ENCODE measurements around the gene NFATC1.
A peak's percentile ranks its signal among the peaks of the same experiment; 100 is the strongest.

Gene NFATC1

GRCh38 chr18:79405781-79406575 lies 10.2 kb downstream of the NFATC1 start:
- DNase-seq, result peak; percentile 80

- no peak for DNase-seq
Measured at GRCh38 chr18:79406708-79407107, 11.0 kb downstream of the NFATC1 start.

GRCh38 chr18:79409313-79409712 lies 13.6 kb downstream of the NFATC1 start:
- DNase-seq, result no peak

- no peak for DNase-seq
Measured at GRCh38 chr18:79410171-79410641, 14.5 kb downstream of the NFATC1 start.

DNA sequence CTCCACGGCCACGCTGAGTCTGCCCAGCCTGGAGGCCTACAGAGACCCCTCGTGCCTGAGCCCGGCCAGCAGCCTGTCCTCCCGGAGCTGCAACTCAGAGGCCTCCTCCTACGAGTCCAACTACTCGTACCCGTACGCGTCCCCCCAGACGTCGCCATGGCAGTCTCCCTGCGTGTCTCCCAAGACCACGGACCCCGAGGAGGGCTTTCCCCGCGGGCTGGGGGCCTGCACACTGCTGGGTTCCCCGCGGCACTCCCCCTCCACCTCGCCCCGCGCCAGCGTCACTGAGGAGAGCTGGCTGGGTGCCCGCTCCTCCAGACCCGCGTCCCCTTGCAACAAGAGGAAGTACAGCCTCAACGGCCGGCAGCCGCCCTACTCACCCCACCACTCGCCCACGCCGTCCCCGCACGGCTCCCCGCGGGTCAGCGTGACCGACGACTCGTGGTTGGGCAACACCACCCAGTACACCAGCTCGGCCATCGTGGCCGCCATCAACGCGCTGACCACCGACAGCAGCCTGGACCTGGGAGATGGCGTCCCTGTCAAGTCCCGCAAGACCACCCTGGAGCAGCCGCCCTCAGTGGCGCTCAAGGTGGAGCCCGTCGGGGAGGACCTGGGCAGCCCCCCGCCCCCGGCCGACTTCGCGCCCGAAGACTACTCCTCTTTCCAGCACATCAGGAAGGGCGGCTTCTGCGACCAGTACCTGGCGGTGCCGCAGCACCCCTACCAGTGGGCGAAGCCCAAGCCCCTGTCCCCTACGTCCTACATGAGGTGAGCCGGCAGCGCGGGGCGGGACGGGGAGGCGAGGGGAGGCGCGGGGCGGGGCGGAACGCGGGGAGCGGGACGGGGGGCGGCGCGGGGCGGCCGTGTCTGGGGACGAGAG lies 15.2 kb downstream of the NFATC1 start:
- DNase-seq, result no peak

DNA sequence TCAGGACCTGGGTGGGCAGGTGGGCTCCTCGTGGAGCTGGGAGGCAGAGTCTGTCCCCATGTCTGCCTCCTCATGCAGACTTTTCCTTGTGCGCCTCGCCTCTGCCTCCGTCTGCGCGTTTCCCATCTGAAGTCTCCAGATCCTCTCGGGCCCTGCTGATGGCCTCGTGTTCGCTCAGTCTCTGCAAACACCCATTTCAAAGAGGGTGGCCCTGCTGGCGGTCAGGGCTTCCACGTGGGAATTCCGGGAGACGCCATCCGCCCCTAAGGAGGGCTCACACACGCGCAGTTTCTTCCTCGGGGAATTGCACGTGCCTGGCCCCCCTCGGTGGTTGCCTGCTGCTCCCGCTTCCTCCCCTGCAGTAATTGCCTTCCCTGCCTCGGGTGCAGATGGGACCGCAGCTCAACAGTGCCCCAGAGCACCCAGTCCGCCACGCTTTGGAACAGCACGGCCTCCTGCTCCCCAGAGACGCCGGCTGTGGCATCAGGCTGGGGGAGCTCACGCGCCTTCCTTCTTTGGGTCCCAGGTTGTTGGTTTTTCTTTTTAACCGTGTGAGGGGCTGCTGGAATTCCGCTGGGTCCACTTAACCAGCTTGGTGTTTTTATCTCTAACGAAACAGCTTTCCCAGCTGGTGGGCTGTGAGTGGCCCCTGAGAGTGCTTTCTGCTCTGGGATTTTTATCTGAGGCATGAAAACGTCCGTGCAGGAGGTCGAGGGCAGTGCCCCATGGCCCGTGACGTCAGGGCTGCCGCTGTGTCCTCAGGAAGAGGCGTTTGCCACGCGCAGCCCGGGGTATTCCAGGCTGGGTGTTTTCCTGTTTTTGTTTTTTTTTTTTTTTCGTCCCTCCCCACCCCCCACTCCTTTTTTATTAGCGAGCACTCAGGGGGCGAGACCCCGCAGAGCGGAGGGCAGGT lies 16.1 kb downstream of the NFATC1 start:
- DNase-seq, result no peak

DNA sequence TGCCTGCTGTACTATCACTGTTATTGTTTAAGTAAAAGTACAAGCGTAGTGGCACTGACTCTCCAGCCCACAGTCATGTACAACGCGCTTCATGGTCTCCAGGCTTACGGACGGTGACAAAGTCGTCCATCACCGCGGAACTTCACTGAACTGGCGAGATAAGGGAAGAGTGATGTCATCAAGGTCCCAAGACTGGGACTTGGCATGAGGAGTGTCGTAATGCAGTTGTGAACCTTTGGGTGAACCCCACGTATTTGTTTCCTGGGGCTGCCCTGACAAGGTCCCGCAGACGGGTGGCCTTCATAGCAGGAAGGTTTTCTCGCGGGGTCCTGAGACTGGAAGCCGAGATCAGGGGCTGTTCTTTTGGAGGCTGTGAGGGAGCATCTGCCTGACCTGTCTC lies 17.3 kb downstream of the NFATC1 start:
- DNase-seq, result no peak

GRCh38 chr18:79413426-79413825 lies 17.7 kb downstream of the NFATC1 start:
- DNase-seq, result no peak

- DNase-seq, result no peak
Measured at GRCh38 chr18:79413901-79414300, 18.2 kb downstream of the NFATC1 start.

- no peak for DNase-seq
Measured at GRCh38 chr18:79416022-79416676, 20.4 kb downstream of the NFATC1 start.

- DNase-seq, result no peak
Measured at GRCh38 chr18:79416677-79417052, 20.9 kb downstream of the NFATC1 start.

DNA sequence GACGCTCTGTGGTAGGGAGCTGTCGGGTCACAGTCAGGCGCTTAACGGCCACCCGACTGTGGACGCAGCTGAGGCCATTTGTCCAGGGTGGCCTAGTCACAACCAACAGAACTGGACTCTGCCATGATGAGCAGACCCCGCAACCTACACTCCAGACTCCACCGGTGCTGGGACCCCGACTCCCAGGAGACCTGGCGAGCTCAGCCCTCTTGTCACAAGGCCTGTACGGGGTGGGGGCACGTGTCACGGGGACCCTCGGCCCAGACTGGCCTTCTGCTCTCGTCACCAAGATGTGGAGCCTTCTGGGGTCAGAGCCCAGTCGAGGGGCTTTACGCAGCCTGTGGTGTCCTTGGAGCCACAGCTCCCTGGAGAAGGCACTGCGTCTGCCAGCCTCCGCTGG lies 22.5 kb downstream of the NFATC1 start:
- DNase-seq, result no peak

- no peak for DNase-seq
Measured at GRCh38 chr18:79418642-79419041, 22.9 kb downstream of the NFATC1 start.

DNA sequence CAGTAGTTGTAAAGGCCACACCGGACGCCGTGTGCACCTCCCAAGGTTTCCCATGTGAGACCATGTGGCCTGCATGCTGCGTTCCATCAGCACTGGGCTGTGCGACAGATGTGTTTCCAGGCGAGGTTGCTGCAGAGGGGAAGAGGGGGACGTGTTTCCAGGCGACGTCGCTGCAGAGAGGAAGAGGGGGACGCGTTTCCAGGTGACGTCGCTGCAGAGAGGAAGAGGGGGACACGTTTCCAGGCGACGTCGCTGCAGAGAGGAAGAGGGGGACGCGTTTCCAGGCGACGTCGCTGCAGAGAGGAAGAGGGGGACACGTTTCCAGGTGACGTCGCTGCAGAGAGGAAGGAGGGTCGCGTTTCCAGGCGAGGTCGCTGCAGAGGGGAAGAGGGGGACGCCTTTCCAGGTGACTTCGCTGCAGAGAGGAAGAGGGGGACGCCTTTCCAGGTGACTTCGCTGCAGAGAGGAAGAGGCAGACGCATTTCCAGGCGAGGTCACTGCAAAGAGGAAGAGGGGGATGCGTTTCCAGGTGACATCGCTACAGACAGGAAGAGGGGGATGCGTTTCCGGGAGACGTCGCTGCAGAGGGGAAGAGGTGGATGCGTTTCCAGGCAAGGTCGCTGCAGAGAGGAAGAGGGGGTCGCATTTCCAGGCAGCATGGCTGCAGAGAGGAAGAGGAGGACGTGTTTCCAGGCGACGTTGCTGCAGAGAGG lies 24.5 kb downstream of the NFATC1 start:
- no peak for DNase-seq

DNA sequence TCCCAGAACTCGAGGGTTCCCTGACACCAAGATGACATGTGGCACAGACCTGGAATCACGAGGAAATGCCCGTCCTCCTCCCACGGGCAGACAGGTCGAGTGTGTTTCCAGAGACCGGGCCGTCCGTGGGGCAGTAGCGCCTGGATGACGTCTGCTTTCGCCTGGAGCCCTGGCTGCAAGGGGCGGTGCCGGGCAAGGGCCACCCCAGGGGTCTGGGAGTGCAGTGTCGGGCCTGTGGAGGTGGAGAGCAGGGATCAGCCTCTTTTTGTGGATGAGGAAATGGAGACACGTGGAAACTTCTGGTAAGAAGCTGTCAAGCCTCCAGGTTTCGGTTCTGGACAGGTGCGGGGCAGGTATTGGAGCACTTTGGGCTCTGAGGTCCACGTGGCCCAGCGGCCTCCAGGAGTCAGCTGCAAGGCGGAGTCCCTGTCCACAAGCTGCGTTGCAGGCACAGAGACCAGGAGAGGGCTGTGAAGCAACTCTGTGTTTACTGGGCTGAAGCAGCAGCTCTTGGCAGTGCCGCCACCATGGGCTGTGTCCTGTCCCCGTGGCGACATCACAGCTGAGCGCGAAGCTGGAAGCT lies 25.6 kb downstream of the NFATC1 start:
- no peak for DNase-seq

GRCh38 chr18:79422022-79422782 lies 26.5 kb downstream of the NFATC1 start:
- DNase-seq, result no peak

DNA sequence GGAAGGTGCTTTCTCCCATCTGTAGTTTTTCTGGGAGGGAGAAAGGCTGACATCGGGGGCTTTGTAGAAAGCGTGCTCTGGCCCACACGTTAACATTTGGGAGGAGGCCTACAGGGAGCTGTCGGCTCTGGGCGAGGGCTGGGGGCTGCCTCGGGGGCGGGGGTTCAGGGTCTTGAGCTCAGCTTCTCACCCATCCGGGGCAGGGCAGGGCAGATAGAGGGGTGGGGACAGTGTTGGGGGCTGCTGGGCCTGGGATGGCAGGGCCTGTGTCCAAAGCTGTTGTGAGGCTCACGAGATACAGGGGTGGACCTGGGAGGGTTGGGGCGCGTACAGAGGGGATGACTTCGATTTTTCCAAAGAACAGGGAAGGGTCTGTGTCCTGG lies 27.0 kb downstream of the NFATC1 start:
- DNase-seq, result no peak

- no peak for DNase-seq
Measured at GRCh38 chr18:79423211-79424007, 27.7 kb downstream of the NFATC1 start.

GRCh38 chr18:79424008-79424565 lies 28.4 kb downstream of the NFATC1 start:
- no peak for DNase-seq
